ENCODE results near the gene ADORA1.

- no peak for TF ChIP-seq CTCF (IDR thresholded peaks at IDR 0.05; ENCODE audit: low read length)
- no peak for TF ChIP-seq EZH2phosphoT487 (IDR thresholded peaks at IDR 0.05; ENCODE audit: low read length)
- no peak for TF ChIP-seq EZH2 (optimal IDR thresholded peaks at IDR 0.05; ENCODE audit: low read depth, low read length)
These were observed 46.0 kb downstream of the ADORA1 start for GRCh38 chr1:203173566-203173965.

Data from MM.1S (cell line).